Ramos (cell line): ENCODE measurements around the gene ZNF154.
"Not testable (repeated sequence)": the region's sequence is repeated elsewhere in the genome, so short reads cannot be mapped to it uniquely, and the experiment has no call there.

ENCODE experiments used
- in situ Hi-C: fragments of 300-500 bp; cut with MboI; formaldehyde crosslinking; loops from one replicate; pipeline ENCODE4 v1.14.3; 2022; ENCODE audit warnings: low sequenced_read_pairs; ENCODE audit not compliant: unreplicated experiment

ZNF154 gene

DNA sequence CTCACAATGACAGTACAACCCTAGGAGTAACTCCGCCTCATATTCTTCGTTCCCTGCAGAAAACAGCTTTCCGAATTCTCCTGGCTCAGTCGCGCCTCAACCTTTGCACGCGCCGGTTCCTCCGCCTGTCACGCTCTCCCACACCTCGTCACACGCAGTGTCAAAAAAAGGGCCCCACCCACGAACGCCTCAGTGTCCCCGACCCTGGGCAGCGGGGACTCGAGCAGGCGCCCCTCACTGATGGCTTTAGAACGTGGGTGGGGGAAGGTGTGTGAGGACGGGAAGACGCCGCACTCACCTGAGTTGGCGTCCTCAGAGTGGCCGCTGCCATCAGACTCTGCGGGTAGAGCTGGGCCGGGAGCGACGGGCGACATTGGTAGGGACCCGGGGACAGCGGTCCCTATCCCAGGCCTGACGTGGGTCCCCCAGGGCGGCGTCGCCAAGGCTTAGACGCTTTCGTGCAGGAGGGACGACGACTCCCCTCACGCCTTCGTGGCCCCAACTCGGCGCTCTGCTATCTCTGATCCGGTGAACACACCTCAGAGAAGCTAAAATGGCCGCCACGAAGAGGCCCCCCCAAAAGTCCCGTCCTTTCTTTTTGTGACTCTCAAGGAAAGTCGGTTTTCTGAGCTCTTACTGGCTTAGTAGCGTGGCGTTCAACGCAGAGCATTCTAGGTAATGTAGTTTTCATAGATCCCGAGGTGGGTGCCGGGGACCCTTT lies at the start of gene ZNF154:
Gene ZNF154 (minus strand): TSS at position 564 of the 721 bp plus-strand sequence. CDS start 233 bp downstream, at position 331.
- in situ Hi-C loops: no loop called here

DNA sequence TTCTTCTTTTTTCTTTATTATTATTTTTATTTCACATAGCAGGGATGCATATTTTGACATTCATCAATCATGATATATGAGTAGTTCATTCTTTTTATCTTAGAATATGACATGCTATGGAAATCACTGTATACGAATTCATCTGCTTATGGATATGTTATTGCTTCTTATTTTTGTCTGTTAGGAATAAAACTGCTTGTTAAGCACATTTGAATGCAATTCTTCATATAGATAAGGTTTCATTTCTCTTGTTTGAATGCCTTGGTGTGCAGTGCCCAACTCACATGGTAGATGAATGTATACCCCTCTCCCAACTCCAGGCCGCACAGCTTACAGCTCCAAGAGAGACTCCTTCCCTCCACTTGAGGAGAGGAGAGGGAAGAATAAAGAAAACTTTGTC lies 48.9 kb upstream of the ZNF154 start:
- in situ Hi-C loops: no loop called here

DNA sequence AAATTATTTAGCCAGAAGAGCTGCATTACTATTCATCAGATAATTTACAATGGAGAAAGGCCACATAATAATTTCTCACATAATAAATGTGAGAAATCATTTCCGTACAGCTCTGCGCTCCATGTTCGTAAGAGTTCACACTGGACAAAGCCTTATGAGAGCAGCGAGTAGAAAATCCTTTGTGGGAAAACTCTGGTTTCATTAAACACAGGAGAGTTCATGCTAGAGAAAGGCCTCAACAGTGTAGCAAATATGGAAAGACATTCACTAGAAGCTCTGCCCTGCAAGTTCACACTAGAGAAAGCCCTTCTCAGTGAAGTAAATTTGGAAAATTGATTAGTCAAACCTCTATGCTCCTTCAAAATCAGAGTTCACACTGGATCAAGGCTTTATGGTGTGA lies 46.0 kb upstream of the ZNF154 start:
- in situ Hi-C loops: no loop called here

DNA sequence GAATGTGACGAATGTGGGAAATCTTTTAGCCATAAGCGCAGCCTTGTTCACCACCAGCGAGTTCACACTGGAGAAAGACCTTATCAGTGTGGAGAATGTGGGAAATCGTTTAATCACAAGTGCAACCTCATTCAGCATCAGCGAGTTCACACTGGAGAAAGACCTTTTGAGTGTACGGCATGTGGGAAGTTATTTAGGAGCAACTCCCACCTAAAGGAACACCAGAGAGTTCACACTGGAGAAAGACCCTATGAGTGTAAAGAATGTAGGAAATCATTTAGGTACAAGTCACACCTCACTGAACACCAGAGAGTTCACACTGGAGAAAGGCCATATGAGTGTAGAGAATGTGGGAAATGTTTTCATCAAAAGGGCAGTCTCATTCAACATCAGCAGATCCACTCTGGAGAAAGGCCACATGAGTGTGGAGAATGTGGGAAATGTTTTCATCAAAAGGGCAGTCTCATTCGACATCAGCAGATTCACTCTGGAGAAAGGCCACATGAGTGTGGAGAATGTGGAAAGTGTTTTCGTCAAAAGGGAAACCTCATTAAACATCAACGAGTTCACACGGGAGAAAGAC lies 45.2 kb upstream of the ZNF154 start:
- in situ Hi-C loops: no loop called here

DNA sequence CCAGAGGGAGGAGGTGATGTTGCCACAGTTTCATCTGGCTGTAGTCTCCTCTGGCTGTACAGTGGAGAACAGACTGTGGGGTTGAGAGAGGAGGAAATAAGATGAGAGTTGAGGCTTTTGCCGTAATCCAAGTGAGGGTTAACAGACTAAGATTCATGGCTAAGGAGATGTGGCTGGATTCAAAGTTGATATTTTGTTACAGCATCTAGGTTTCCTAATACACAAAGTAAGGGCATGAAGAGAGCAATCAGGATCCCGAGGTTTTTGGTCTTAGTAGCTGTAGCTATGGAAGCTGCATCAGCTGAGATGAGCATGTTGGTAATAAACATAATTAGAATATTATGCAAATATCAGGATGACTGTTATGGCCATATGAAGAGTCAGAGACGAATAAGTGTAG lies 39.0 kb upstream of the ZNF154 start:
- in situ Hi-C loops: no loop called here

DNA sequence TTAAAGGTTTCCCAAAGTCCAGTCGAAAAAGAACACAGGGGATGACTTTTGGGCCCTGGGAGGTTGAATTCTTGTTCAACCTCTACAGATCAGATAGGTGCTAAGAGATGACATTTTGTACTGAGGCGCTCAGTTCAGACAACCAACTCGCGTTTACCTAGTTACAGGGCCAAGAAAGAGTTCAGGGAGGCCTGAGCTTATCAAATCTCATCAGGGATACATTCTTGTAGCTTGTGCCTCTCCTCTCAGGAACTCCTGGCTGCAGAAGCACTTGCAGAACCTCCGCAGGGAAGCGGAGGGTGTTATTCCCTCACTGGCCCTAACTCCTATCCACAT lies 38.4 kb upstream of the ZNF154 start:
- in situ Hi-C loops: no loop called here

DNA sequence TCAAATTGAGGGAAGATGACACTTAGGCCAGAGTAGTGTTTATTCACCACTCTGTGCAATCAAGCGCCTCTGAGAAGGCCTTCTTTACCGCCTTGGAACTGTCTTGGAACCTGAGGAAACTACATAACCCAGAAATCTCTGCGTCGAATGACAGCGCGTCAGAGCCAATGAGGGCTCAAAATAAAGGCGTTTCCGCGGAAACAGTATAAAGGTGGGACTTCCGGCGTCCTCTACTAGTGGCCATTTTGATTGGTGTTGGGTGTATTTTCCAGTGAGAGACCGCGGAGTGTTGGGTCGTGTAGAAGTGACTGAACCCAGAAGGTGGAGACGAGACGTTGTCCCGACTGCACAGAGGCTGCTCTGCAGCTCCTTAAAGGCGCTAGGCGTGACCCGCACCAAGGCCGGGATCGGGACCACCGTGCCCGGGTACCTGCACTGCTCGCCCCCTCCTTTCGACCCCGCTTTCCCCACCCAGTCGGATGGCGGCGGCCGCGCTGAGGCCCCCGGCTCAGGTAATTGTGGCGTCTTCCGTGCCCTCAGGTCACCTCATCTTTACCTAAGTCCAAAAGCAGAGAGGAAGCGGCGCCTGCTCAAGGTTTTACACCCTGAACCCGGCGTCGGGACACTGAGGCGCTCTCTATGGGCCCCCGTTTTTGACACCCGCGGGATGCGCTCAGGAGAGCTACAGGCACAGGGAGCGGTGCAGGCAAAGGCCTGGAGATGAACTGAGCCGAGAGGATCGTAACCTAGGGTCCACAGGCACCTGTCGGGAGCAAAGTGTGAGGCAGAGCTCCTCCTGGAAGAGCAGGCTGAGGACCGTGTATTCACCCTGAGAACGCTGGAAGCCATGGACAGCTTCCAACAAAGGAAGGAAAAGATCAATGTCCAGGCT lies 37.8 kb upstream of the ZNF154 start, which contains the start of gene ZNF776:
Gene ZNF776 (plus strand): TSS at position 236 of the 892 bp plus-strand sequence. CDS start 244 bp downstream, at position 480.
- in situ Hi-C loops: no loop called here

DNA sequence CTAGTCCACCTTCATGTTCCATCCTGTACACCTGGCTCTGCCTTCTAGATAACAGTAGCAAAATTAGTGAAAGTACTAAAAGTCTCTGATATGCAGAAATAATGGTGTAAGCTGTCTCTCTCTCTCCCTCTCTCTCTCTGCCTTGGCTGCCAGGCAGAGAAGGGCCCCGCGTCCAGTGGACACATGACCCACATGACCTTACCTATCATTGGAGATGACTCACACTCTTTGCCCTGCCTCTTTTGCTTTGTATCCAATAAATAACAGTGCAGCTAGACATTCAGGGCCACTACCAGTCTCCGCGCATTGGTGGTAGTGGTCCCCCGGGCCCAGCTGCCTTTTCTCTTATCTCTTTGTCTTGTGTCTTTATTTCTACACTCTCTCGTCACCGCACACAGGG lies 29.8 kb upstream of the ZNF154 start:
- in situ Hi-C loops: not testable (repeated sequence)

DNA sequence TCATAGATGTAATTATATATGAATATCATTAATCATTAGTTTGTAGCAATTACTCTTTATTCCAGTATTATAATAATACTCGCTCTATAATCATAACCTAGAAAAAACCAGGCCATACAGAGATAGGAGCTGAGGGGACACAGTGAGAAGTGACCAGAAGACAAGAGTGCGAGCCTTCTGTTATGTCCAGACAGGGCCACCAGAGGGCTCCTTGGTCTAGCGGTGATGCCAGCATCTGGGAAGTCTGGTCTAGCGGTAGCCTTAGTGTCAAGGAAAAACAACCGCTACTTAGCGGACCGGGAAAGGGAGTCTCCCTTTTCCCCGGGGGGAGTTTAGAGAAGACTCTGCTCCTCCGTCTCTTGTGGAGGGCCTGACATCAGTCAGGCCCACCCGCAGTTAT lies 29.3 kb upstream of the ZNF154 start:
- in situ Hi-C loops: not testable (repeated sequence)

DNA sequence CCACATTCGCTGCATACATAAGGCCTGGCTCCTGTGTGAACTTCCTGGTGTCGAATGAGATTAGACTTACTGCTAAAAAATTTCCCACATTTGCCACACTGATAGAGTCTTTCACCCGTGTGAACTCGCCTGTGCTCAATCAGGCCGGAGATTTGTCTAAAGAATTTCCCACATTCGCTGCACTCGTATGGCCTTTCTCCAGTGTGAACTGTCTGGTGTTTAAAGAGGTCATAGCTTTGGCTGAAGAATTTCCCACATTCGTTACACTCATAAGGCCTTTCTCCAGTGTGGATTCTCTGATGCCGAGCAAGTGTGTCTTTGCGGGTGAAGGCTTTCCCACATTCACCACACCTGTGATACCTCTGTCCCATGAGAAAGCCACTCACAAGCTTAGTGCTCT lies 11.9 kb upstream of the ZNF154 start:
- in situ Hi-C loops: no loop called here

DNA sequence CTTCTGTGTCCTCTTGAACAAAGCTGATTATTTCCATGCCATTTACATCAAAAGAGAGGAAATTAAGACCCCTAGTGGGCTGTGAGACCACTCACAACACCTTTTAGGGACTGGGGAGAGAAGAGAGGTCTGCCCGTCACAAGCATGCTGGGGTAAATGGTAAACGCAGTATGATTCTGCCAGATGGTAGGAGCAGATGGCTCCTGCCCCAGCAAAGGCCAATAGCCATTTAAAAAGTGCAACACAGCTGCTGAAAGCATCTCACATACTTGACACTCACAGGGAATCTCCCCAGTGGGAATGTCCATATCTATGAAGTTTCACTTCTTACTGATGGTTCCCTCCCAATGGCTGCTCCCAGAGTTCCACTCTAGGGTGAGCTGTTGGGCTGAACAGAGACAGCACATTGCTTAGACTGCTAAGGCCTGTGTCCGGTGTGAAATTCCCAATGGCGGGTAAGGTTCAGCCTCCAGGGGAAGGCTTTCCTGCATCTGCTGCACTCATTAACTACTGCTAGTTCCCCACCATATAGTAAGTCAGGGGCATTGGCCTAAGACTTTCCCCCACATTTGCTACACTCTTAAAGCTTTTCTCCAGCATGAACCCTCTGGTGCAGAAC lies 11.0 kb upstream of the ZNF154 start:
- in situ Hi-C loops: no loop called here

DNA sequence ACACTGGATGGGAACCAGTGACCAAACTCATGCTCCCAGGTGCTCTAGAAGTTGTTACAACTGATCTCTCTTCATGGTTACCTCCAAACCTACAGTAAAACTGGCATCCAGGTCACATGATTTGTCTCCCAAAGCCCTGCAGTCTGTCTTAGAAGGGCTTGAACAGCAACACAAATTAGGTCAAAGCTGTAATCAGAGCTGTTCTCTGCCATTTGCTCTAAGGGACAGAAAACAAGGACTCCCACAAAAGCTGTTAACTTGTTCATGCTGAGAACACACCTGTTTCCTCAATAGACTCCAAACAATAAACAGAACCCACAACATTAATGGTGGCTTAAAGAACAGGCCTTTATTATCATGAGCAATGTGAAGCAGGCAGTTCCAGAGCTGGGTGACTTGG lies 10.4 kb upstream of the ZNF154 start:
- in situ Hi-C loops: no loop called here

DNA sequence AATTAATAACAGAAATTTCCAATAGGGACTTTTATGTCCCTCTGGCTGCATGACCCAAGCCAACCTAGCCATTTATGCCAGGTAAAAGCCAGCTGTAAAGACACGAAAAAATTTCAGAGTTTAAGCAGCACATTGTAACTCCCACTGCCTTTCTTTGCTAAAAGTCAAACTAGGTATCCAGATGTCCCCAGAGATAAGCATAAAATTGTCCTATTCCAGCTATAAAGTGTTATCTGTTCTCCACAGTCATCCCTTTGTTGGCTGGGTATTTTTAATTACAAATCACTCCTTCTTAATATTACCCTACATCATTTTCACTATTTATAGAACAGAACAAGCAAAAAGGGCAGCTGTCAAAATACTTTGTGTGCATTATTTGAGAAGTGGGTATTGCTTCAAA lies 3.2 kb upstream of the ZNF154 start:
- in situ Hi-C loops: no loop called here

DNA sequence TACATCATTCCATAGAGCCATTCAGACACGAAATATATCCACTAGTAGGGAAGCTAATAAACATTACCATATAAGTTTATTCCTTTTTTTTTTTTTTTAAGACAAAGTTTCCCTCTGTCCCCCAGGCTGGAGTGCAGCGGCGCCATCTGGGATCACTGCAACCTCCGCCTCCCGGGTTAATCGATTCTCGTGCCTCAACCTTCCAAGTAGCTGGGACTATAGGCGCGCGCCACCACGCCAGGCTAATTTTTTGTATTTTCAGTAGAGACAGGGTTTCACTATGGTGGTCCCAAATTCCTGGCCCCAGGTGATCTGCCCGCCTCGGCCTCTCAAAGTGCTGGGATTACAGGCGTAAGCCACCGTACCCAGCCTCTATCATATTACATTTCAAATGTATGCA lies 612 bp upstream of the ZNF154 start:
- in situ Hi-C loops: no loop called here

DNA sequence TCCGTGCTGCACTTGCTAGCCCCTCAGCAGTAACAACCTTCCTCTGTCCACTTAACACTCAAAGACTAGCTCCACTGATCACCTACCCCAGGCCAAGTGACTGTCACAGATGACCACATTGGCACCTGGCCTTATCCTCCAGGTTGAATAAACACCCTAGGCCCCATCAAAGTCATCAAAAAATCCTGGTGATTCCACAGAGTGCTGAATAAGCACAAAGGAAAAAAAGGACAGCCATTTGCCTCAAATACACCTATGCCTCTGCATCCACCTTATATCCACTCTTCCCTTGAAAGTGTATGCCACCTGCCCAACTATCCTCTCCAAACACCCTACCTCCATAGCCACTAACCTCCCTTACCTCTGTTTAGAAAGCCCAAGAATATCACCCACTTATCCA lies 2.7 kb downstream of the ZNF154 start:
- in situ Hi-C loops: no loop called here

DNA sequence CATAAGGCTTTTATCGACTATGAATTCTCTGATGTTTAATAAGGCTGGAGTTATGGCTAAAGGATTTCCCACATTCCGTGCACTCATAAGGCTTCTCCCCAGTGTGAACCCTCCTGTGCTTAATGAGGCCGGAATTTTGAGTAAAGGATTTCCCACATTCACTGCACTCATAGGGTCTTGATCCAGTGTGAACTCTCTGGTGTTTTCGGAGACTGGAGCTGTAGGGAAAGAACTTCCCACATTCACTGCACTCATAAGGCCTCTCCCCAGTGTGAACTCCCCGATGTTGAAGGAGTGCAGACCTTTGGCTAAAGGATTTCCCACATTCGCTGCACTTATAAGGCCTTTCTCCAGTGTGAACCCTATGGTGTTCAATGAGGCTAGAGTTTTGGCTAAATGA lies 7.4 kb downstream of the ZNF154 start:
- in situ Hi-C loops: no loop called here

DNA sequence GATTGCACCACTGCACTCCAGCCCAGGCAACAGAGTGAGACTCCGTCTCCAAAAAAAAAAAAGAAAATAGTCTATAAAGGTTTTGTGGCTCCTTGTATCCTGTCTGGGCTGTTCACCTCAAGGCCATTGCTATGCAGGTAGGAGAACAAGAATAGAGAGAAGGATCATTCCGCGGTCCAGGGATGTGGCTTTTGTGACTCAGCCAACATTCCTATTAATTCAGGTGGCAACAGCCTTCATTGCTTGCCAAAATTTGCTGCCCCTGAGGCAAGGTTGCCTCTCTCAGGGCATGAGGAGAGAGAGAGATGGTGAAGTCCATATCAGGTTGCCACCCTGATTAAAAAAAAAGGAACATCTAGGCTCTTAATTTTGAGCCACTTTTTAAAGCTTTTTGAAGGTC lies 19.3 kb downstream of the ZNF154 start:
- in situ Hi-C loops: no loop called here

DNA sequence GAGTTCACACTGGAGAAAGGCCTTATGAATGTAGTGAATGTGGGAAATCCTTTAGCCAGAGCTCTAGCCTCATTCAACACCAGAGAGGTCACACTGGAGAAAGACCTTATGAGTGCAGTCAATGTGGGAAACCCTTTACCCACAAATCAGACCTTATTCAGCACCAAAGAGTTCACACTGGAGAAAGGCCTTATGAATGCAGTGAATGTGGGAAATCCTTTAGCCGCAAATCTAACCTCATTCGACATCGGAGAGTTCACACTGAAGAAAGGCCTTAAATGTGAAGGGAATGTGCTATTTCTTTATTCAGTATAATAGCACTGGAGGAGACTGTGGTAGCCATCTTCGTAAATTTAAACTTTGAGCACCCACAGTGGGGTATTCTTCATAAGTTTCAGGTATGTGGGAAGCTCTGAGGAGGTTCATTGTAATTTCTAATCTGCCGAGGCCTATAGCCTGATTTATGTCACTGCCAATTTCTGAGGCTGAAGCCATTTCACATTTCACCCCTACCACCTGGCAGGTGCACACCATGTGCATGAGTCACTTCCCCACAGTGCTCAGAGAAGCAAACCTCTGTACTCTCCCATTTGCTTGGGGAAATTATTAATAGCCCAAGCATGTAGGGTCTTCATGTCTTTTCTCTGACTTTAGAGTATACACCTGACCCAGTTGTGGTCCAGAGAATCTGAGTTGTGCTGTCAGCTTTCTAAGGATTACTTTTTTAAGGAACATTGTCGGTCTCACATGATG lies 20.8 kb downstream of the ZNF154 start:
- in situ Hi-C loops: no loop called here

DNA sequence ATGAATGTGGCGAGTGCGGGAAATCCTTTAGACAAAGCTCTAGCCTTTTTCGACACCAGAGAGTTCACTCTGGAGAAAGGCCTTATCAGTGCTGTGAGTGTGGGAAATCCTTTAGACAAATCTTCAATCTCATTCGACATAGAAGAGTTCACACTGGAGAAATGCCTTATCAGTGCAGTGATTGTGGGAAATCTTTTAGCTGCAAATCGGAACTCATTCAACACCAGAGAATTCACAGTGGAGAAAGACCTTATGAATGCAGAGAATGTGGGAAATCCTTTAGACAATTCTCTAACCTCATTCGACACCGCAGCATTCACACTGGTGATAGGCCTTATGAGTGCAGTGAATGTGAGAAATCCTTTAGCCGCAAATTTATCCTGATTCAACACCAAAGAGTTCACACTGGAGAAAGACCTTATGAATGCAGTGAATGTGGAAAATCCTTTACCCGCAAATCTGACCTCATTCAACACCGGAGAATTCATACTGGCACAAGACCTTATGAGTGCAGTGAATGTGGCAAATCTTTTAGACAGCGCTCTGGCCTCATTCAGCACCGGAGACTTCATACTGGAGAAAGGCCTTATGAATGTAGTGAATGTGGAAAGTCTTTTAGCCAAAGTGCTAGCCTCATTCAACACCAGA lies 21.5 kb downstream of the ZNF154 start:
- in situ Hi-C loops: no loop called here

DNA sequence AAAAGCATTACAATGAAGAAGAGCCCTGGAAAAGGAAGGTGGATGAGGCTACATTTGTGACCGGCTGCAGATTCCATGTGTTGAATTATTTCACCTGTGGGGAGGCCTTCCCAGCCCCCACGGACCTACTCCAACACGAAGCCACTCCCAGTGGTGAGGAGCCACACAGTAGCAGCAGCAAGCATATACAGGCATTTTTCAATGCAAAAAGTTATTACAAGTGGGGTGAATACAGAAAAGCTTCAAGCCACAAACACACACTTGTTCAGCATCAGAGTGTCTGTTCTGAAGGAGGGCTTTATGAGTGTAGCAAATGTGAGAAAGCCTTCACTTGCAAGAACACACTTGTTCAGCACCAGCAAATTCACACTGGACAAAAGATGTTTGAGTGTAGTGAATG lies 22.3 kb downstream of the ZNF154 start:
- in situ Hi-C loops: no loop called here
